B cell (primary cell): ENCODE measurements around the gene CACNA2D1.

Experiments
- CTCF ChIP-seq: fragments of 200-600 bp; IDR thresholded peaks from one replicate; pipeline ENCODE4 v1.8.0; 2022; ENCODE audit warnings: antibody characterized with exemption, mild to moderate bottlenecking
- EZH2 ChIP-seq: IDR thresholded peaks from 2 replicates; pipeline ENCODE4 v1.6.1; 2012; ENCODE audit warnings: borderline replicate concordance, low read depth, mild to moderate bottlenecking, moderate library complexity, low read length; ENCODE audit not compliant: insufficient read depth, poor library complexity, severe bottlenecking

DNA sequence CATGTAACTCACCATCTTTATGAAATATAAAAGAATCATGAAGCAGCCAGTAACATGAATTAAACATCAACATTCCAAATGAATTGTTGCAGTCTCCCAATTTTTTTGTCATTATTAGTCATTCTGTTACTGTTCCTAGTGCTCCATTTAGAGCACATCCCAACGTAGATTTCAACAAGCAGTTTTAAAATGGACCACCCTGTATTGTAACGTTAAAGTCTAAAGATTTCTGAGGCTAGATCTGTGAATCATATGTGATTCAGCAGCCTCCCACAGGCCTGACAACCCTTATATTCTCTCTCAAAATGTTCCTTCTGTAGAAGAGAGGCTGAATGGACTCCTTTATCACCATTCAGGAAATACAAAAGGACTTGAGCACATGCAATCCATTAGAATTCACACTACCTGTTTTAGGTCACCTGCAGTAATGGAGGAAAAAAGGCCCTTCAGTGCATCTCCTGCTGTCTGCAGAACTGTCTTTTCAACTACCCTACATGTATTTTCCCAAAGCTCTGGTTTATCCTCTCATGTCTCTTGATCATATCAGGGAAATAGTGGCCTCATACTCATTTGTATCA, 81.4 kb downstream of the CACNA2D1 start:
- TF ChIP-seq CTCF (no peak), EZH2 (no peak)
